Gastrocnemius medialis (tissue), 4 donors: ENCODE results near the gene COQ5. TPM values are rescaled to one million over a fixed set of nuclear protein-coding genes. Genes with fewer than 3 reads are reported as not detected.

Source experiments
- ATAC-seq, 2 donors: fragments of 150-250 bp; one replicate each; pipeline ENCODE4 v1.9.1; 2016
- DNase-seq, 2 donors: peaks; one replicate each; pipeline ENCODE4 v3.0.0-alpha.2; 2019
- H3K27ac ChIP-seq, 4 donors: fragments of 200-600 bp; sonication (generic); 1 replicate in 1 of 4; 2 replicates in 3 of 4; pipeline ENCODE4 v1.5.1; 2016 to 2018; ENCODE audit warnings: mild to moderate bottlenecking in 2 of 4, moderate library complexity in 1 of 4
- H3K27me3 ChIP-seq, 3 donors: fragments of 200-600 bp; sonication (generic) in 2 of 3; 1 replicate in 1 of 3; 2 replicates in 2 of 3; pipeline versions ENCODE4 v1.5.1 to v1.6.0; 2016 to 2019; ENCODE audit warnings: mild to moderate bottlenecking in 1 of 3, moderate library complexity in 1 of 3
- H3K36me3 ChIP-seq, 2 donors: fragments of 200-600 bp; sonication (generic) in 1 of 2; one replicate each; pipeline ENCODE4 v1.5.1; 2017 to 2018
- H3K4me1 ChIP-seq, 2 donors: fragments of 200-600 bp; sonication (generic) in 1 of 2; one replicate each; pipeline ENCODE4 v1.5.1; 2016 to 2017; ENCODE audit warnings: mild to moderate bottlenecking in 2 of 2
- H3K4me3 ChIP-seq, 4 donors: fragments of 200-600 bp; sonication (generic) in 3 of 4; 1 replicate in 1 of 4; 2 replicates in 3 of 4; pipeline ENCODE4 v1.5.1; 2016 to 2019; ENCODE audit warnings: mild to moderate bottlenecking in 2 of 4
- H3K9me3 ChIP-seq, 3 donors: fragments of 200-600 bp; sonication (generic) in 2 of 3; 1 replicate in 1 of 3; 2 replicates in 2 of 3; pipeline ENCODE4 v1.5.1; 2016 to 2019
- POLR2A ChIP-seq, 2 donors: fragments of 450-650 bp; IDR thresholded peaks; one replicate each; pipeline ENCODE4 v1.6.1; 2017; ENCODE audit warnings: antibody characterized with exemption in 2 of 2, mild to moderate bottlenecking in 2 of 2, moderate library complexity in 2 of 2
- in situ Hi-C, 4 donors: fragments of 200-750 bp; cut with MboI; loops; one replicate each; pipeline versions ENCODE4 v1.15.0 to v1.8.0; 2017; ENCODE audit warnings: low sequenced_read_pairs in 4 of 4
- intact Hi-C: fragments of 100-400 bp; cut with DNase I; formaldehyde crosslinking; loops from one replicate; pipeline ENCODE4 v1.15.1; 2023; ENCODE audit warnings: low total_unique reads
- total RNA-seq, 4 donors: library from RNA; depleted of rRNA; stranded (reverse); fragments of >200 nt; gene quantifications; one replicate each; pipeline versions ENCODE4 v1.1.0 to v1.2.3, GENCODE V29; 2016
- TF ChIP-seq, protein P1 (sequence below), 5 experiments: fragments of 450-650 bp in 3 of 5; fragments of 200-600 bp in 2 of 5; sonication (generic) in 2 of 5; IDR thresholded peaks in 4 of 5; conservative IDR thresholded peaks in 1 of 5; 1 replicate in 4 of 5; 2 replicates in 1 of 5; pipeline ENCODE4 v1.5.1; 2016 to 2019; ENCODE audit warnings: antibody characterized with exemption in 5 of 5, mild to moderate bottlenecking in 3 of 5, moderate library complexity in 3 of 5

Gene COQ5, protein sequence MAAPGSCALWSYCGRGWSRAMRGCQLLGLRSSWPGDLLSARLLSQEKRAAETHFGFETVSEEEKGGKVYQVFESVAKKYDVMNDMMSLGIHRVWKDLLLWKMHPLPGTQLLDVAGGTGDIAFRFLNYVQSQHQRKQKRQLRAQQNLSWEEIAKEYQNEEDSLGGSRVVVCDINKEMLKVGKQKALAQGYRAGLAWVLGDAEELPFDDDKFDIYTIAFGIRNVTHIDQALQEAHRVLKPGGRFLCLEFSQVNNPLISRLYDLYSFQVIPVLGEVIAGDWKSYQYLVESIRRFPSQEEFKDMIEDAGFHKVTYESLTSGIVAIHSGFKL
- total RNA-seq = 10 to 100 TPM; 34.5 to 47.3 (median 39.2) TPM

- Histone ChIP-seq H3K4me3 (peak within 1 kb of the TSS; percentile 72 to 93 (median 87)), H3K9me3 (no peaks in the 10 kb centered on the region), H3K4me1 (peaks cover 5 to 9% of the 10 kb centered on the region in 2 donors), H3K27me3 (no peaks in the 10 kb centered on the region), H3K36me3 (no peaks in the 10 kb centered on the region), H3K27ac (peak within 1 kb of the TSS; percentile 89 to 97 (median 96))
- DNase-seq = peak; percentile 83 to 89
- in situ Hi-C loops = no loop called here
- intact Hi-C loops = loop anchor here (2.0 kb wide), 2 partner anchors 32 to 90 kb away; partner anchors contain the start of genes COX6A1 and DYNLL1
- TF ChIP-seq POLR2A (IDR thresholded peaks at IDR 0.05) = peak; percentile 27 to 47
- TF ChIP-seq, protein P1, sequence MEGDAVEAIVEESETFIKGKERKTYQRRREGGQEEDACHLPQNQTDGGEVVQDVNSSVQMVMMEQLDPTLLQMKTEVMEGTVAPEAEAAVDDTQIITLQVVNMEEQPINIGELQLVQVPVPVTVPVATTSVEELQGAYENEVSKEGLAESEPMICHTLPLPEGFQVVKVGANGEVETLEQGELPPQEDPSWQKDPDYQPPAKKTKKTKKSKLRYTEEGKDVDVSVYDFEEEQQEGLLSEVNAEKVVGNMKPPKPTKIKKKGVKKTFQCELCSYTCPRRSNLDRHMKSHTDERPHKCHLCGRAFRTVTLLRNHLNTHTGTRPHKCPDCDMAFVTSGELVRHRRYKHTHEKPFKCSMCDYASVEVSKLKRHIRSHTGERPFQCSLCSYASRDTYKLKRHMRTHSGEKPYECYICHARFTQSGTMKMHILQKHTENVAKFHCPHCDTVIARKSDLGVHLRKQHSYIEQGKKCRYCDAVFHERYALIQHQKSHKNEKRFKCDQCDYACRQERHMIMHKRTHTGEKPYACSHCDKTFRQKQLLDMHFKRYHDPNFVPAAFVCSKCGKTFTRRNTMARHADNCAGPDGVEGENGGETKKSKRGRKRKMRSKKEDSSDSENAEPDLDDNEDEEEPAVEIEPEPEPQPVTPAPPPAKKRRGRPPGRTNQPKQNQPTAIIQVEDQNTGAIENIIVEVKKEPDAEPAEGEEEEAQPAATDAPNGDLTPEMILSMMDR (IDR thresholded peaks at IDR 0.05 in 4 of 5, conservative IDR thresholded peaks at IDR 0.05 in 1 of 5) = peak in 1 of 5 experiments; percentile 11
- peak; percentile 92 to 96 for ATAC-seq
Observed at GRCh38 chr12:120528861-120529525, at the start of gene COQ5. Gene COQ5, minus strand, starts transcription at chr12:120529158. Its CDS starts 17 bp downstream, at chr12:120529141.

DNA sequence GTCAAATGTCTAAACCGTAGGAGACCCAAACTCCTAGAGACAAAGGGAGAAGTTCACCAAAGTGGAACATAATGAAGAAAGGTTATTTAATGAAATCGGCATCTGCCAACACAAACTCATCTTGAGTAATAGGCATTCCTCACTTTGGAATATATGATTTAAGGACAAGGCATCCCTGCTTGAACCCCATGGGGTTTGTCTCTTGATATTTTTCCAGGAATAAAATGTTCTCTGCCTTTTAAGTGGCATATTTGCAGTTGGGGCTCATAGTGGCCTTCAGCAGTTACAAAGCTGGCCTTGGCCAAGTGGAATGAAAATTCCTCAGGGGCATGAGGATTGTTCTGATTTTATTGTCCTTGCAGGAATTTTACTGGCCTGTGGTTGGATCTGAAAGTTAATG lies 45.1 kb upstream of the COQ5 start:
- H3K4me1 ChIP-seq = no peaks in the 10 kb centered on the region
- intact Hi-C loops = no loop called here
- no peak for ATAC-seq
- no peaks in the 10 kb centered on the region for H3K9me3 ChIP-seq
- no peak overlapping the region for H3K4me3 ChIP-seq
- TF ChIP-seq, protein P1 (IDR thresholded peaks at IDR 0.05 in 4 of 5, conservative IDR thresholded peaks at IDR 0.05 in 1 of 5) = no peak
- no peak for TF ChIP-seq POLR2A (IDR thresholded peaks at IDR 0.05)
- in situ Hi-C loops = no loop called here
- H3K36me3 ChIP-seq = peaks cover 0 to 100% of the 10 kb centered on the region in 2 donors
- no peak for DNase-seq
- H3K27me3 ChIP-seq = no peaks in the 10 kb centered on the region
- peak overlapping the region in 2 of 4 donors; percentile 55 to 62 for H3K27ac ChIP-seq

DNA sequence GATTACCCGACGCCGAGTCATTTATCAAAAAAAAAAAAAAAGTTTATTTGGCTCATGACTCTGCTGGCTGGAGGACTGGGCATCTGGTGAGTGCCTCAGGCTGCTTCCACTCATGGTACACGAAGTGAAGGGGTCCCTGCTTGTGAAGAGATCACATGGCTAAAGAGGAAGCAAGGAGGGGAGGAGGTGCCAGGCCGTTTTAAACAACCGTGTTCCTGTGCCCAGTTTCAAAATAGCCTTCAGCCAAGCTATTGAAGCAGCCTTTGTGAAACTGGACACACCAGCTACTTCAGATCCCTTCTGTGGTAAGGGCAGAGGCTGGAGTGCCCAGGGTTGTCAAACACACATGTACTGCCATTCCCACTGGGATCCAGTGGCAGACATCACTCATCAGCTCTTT lies 44.6 kb upstream of the COQ5 start:
- Histone ChIP-seq H3K36me3 (peaks cover 0 to 100% of the 10 kb centered on the region in 2 donors), H3K4me3 (no peak overlapping the region), H3K27ac (peak overlapping the region in 3 of 4 donors; percentile 16 to 62 (median 55)), H3K9me3 (no peaks in the 10 kb centered on the region), H3K4me1 (no peaks in the 10 kb centered on the region), H3K27me3 (no peaks in the 10 kb centered on the region)
- TF ChIP-seq POLR2A (IDR thresholded peaks at IDR 0.05) = no peak
- TF ChIP-seq, protein P1 (IDR thresholded peaks at IDR 0.05 in 4 of 5, conservative IDR thresholded peaks at IDR 0.05 in 1 of 5) = no peak
- in situ Hi-C loops = no loop called here
- intact Hi-C loops = no loop called here
- ATAC-seq (peak in 1 of 2 donors; percentile 45), DNase-seq (no peak)

DNA sequence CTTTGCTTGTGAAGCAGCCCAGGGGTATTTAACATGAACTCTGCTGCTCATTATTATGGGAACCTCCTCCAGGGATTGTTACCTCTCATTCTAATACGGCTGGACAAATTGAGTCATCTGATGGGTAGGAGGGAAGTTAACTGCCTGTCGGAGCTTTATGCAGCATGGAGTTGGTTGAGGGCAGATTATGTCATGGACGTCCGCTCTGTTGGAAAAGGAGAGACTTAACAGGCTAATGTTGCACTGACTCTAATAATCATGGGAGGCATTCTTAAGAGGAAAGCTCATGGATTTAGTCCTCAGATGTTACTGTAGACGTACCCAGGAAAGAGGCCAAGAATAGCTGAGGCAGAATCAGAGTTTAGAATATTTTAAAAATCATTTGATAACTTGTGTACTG lies 42.3 kb upstream of the COQ5 start:
- intact Hi-C loops (no loop called here), in situ Hi-C loops (no loop called here)
- H3K4me3 ChIP-seq = no peak overlapping the region
- no peak for TF ChIP-seq POLR2A (IDR thresholded peaks at IDR 0.05)
- no peak for DNase-seq
- no peaks in the 10 kb centered on the region for H3K27me3 ChIP-seq
- H3K36me3 ChIP-seq = peaks cover 5 to 100% of the 10 kb centered on the region in 2 donors
- H3K4me1 ChIP-seq = no peaks in the 10 kb centered on the region
- H3K27ac ChIP-seq = no peak overlapping the region
- H3K9me3 ChIP-seq = no peaks in the 10 kb centered on the region
- ATAC-seq = no peak

GRCh38 chr12:120563495-120563894 lies 34.5 kb upstream of the COQ5 start:
- no peaks in the 10 kb centered on the region for H3K27me3 ChIP-seq
- H3K36me3 ChIP-seq = peaks cover 5 to 93% of the 10 kb centered on the region in 2 donors
- no peak for TF ChIP-seq POLR2A (IDR thresholded peaks at IDR 0.05)
- TF ChIP-seq, protein P1 (IDR thresholded peaks at IDR 0.05 in 4 of 5, conservative IDR thresholded peaks at IDR 0.05 in 1 of 5) = no peak
- no peaks in the 10 kb centered on the region for H3K9me3 ChIP-seq
- in situ Hi-C loops = no loop called here
- no peak for ATAC-seq
- DNase-seq = no peak
- no peak overlapping the region for H3K4me3 ChIP-seq
- peaks cover 5 to 18% of the 10 kb centered on the region in 2 donors for H3K4me1 ChIP-seq
- H3K27ac ChIP-seq = peak overlapping the region; percentile 57 to 78 (median 71)
- intact Hi-C loops = no loop called here
